CD4-positive, alpha-beta T cell treated with Interleukin-21 for 1 hour (primary cell): ENCODE measurements around the gene KIFC1.
"Not testable (repeated sequence)": the region's sequence is repeated elsewhere in the genome, so short reads cannot be mapped to it uniquely, and the experiment has no call there.

Source experiments
- DNase-seq: peaks from one replicate; pipeline ENCODE4 v3.0.0-alpha.2; 2020

KIFC1 gene

GRCh38 chr6:33377171-33377570 lies 14.5 kb upstream of the KIFC1 start:
- no peak for DNase-seq

- DNase-seq, result not testable (repeated sequence)
Measured at GRCh38 chr6:33379184-33379583, 12.4 kb upstream of the KIFC1 start.

GRCh38 chr6:33380272-33380981 lies 11.2 kb upstream of the KIFC1 start:
- DNase-seq, result no peak

- DNase-seq, result no peak
Measured at GRCh38 chr6:33383427-33384185, 8.0 kb upstream of the KIFC1 start.

- no peak for DNase-seq
Measured at GRCh38 chr6:33384581-33385020, 7.0 kb upstream of the KIFC1 start.

- no peak for DNase-seq
Measured at GRCh38 chr6:33390173-33390572, 1.4 kb upstream of the KIFC1 start.

GRCh38 chr6:33390767-33391277 lies 801 bp upstream of the KIFC1 start:
- no peak for DNase-seq

GRCh38 chr6:33391922-33392594 lies 435 bp downstream of the KIFC1 start:
- DNase-seq, result peak; percentile 25

- DNase-seq, result no peak
Measured at GRCh38 chr6:33392595-33392948, 949 bp downstream of the KIFC1 start.

- no peak for DNase-seq
Measured at GRCh38 chr6:33392979-33393378, 1.4 kb downstream of the KIFC1 start.

GRCh38 chr6:33397541-33397940 lies 5.9 kb downstream of the KIFC1 start:
- DNase-seq, result no peak

- not testable (repeated sequence) for DNase-seq
Measured at GRCh38 chr6:33398601-33399000, 7.0 kb downstream of the KIFC1 start.

GRCh38 chr6:33399881-33400280 lies 8.3 kb downstream of the KIFC1 start:
- DNase-seq, result not testable (repeated sequence)

GRCh38 chr6:33404884-33405283 lies 13.3 kb downstream of the KIFC1 start:
- no peak for DNase-seq

- peak; percentile 21 for DNase-seq
Measured at GRCh38 chr6:33405386-33405940, 13.8 kb downstream of the KIFC1 start.

- no peak for DNase-seq
Measured at GRCh38 chr6:33406126-33406525, 14.5 kb downstream of the KIFC1 start.

- DNase-seq, result peak; percentile 32
Measured at GRCh38 chr6:33407132-33407718, 15.6 kb downstream of the KIFC1 start.

- peak; percentile 98 for DNase-seq
Measured at GRCh38 chr6:33410050-33410710, 18.6 kb downstream of the KIFC1 start.

- DNase-seq, result no peak
Measured at GRCh38 chr6:33410711-33411631, 19.3 kb downstream of the KIFC1 start, which contains the start of gene PHF1. PHF1 (plus strand) TSS chr6:33411014; CDS start chr6:33412264, 1,250 bp downstream.

GRCh38 chr6:33411632-33412005 lies 20.0 kb downstream of the KIFC1 start:
- DNase-seq, result no peak
